GM18505 (cell line): ENCODE measurements around the gene PACRG.

Source experiments
- ATAC-seq: cut with Tn5 transposase; IDR thresholded peaks from one replicate; pipeline ENCODE4 v1.9.1; 2021; ENCODE audit not compliant: unreplicated experiment
- POLR2A ChIP-seq: IDR thresholded peaks from 4 replicates; pipeline ENCODE4 v1.6.1; 2011; ENCODE audit warnings: borderline replicate concordance; ENCODE audit not compliant: insufficient read depth, insufficient read length; ENCODE audit errors: extremely low read depth

PACRG gene

GRCh38 chr6:162882801-162883481 lies 155.2 kb downstream of the PACRG start:
- TF ChIP-seq POLR2A: no peak
- no peak for ATAC-seq

GRCh38 chr6:162887981-162888689 lies 160.4 kb downstream of the PACRG start:
- ATAC-seq: no peak

GRCh38 chr6:162889303-162889702 lies 161.5 kb downstream of the PACRG start:
- no peak for TF ChIP-seq POLR2A
- no peak for ATAC-seq

More at GRCh38 chr6:162887981-162888689, 160.4 kb downstream of the PACRG start:
- TF ChIP-seq POLR2A: no peak

- no peak for ATAC-seq
- TF ChIP-seq POLR2A: no peak
These were observed 170.2 kb downstream of the PACRG start for GRCh38 chr6:162898011-162898410.

- TF ChIP-seq POLR2A: no peak
- no peak for ATAC-seq
These were observed 171.4 kb downstream of the PACRG start for GRCh38 chr6:162899148-162899547.

GRCh38 chr6:162900503-162900902 lies 172.7 kb downstream of the PACRG start:
- no peak for ATAC-seq
- no peak for TF ChIP-seq POLR2A

GRCh38 chr6:162904069-162904663 lies 176.4 kb downstream of the PACRG start:
- no peak for ATAC-seq
- TF ChIP-seq POLR2A: no peak

GRCh38 chr6:162906479-162906878 lies 178.7 kb downstream of the PACRG start:
- no peak for ATAC-seq
- no peak for TF ChIP-seq POLR2A

- no peak for TF ChIP-seq POLR2A
- ATAC-seq: no peak
These were observed 180.2 kb downstream of the PACRG start for GRCh38 chr6:162907876-162908481.

GRCh38 chr6:162913206-162913605 lies 185.4 kb downstream of the PACRG start:
- no peak for ATAC-seq
- TF ChIP-seq POLR2A: no peak

- TF ChIP-seq POLR2A: no peak
- no peak for ATAC-seq
These were observed 189.7 kb downstream of the PACRG start for GRCh38 chr6:162917506-162917905.

GRCh38 chr6:162921062-162921461 lies 193.3 kb downstream of the PACRG start:
- no peak for ATAC-seq
- TF ChIP-seq POLR2A: no peak

- TF ChIP-seq POLR2A: no peak
- no peak for ATAC-seq
These were observed 193.8 kb downstream of the PACRG start for GRCh38 chr6:162921510-162922040.

GRCh38 chr6:162922563-162923166 lies 194.9 kb downstream of the PACRG start:
- no peak for ATAC-seq
- no peak for TF ChIP-seq POLR2A

- no peak for ATAC-seq
- TF ChIP-seq POLR2A: no peak
These were observed 207.1 kb downstream of the PACRG start for GRCh38 chr6:162934844-162935243.
